Duodenal mucosa (tissue), 2 donors: ENCODE results near the gene VKORC1L1.

Experiments used
- H3K27ac ChIP-seq: one replicate; pipeline ENCODE4 v1.7.0; 2013; ENCODE audit warnings: low read depth, low read length
- H3K27me3 ChIP-seq, 2 donors: one replicate each; pipeline ENCODE4 v1.7.0; 2013; ENCODE audit warnings: low read length in 2 of 2, control low read depth in 1 of 2; ENCODE audit not compliant: insufficient read depth in 2 of 2, control insufficient read depth in 1 of 2
- H3K36me3 ChIP-seq, 2 donors: one replicate each; pipeline ENCODE4 v1.7.0; 2013; ENCODE audit warnings: low read length in 2 of 2, control low read depth in 1 of 2; ENCODE audit not compliant: insufficient read depth in 2 of 2, control insufficient read depth in 1 of 2
- H3K4me1 ChIP-seq, 2 donors: one replicate each; pipeline ENCODE4 v1.7.0; 2013; ENCODE audit warnings: low read length in 2 of 2, control low read depth in 1 of 2; ENCODE audit not compliant: insufficient read depth in 2 of 2, control insufficient read depth in 1 of 2
- H3K4me3 ChIP-seq, 2 donors: one replicate each; pipeline ENCODE4 v1.7.0; 2013; ENCODE audit warnings: low read length in 2 of 2, low read depth in 1 of 2
- H3K9ac ChIP-seq, 2 donors: one replicate each; pipeline ENCODE4 v1.7.0; 2013; ENCODE audit warnings: low read length in 2 of 2, low read depth in 1 of 2
- H3K9me3 ChIP-seq, 2 donors: one replicate each; pipeline ENCODE4 v1.7.0; 2013; ENCODE audit warnings: low read length in 2 of 2, control low read depth in 1 of 2; ENCODE audit not compliant: control insufficient read depth in 1 of 2

VKORC1L1 gene

DNA sequence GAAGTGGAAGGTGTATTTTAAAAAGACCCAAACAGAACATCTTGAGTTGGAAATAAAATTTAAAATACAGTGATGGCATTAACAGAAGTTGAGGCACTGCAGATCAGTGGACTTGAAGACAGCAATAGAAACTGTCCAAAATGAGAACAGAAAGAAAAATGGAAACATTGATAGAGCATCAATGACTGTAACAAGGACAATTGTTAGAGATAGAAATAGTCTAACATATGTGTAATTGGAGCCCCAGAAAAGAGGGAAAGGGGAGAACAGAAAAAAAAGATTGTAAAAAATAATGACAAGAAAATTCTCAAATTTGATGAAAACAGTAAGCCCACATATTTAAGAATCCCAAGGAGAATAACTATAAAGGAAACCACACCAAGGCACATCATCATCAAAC lies 29.4 kb downstream of the VKORC1L1 start:
- no peaks in the 10 kb centered on the region for H3K4me1 ChIP-seq
- H3K4me3 ChIP-seq: no peak overlapping the region
- H3K27me3 ChIP-seq: no peaks in the 10 kb centered on the region
- peaks cover 0 to 7% of the 10 kb centered on the region in 2 donors for H3K9me3 ChIP-seq
- no peak overlapping the region for H3K27ac ChIP-seq
- peaks cover 0 to 5% of the 10 kb centered on the region in 2 donors for H3K36me3 ChIP-seq
- H3K9ac ChIP-seq: no peak overlapping the region

GRCh38 chr7:65907501-65908198 lies 34.8 kb downstream of the VKORC1L1 start:
- Histone ChIP-seq H3K27me3 (no peaks in the 10 kb centered on the region), H3K4me3 (no peak overlapping the region), H3K4me1 (no peaks in the 10 kb centered on the region), H3K36me3 (no peaks in the 10 kb centered on the region), H3K9me3 (no peaks in the 10 kb centered on the region), H3K9ac (no peak overlapping the region), H3K27ac (no peak overlapping the region)

GRCh38 chr7:65910237-65910636 lies 37.4 kb downstream of the VKORC1L1 start:
- H3K27me3 ChIP-seq: no peaks in the 10 kb centered on the region

DNA sequence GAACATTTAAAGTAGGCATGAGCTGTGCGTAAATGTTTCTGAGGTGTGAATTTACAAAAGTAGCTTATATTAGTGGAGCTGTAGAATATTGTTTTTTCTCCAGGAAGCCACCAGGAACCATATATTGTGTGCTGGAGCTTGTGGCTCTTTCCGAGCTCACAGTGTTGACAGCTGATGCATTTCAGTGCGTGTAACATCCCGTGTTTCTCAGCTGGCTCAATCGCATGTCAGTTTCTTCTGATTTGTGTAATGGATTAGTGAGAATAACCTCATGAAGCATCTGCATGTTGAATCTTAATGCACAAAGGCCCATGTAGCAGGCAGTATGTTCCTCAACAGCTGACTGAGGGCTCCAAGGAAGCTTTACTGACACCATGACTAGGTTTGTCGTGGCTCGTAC lies 39.4 kb downstream of the VKORC1L1 start:
- Histone ChIP-seq H3K9ac (no peak overlapping the region), H3K4me3 (no peak overlapping the region), H3K36me3 (no peaks in the 10 kb centered on the region), H3K9me3 (no peaks in the 10 kb centered on the region), H3K27ac (no peak overlapping the region), H3K4me1 (no peaks in the 10 kb centered on the region), H3K27me3 (no peaks in the 10 kb centered on the region)

More at GRCh38 chr7:65910237-65910636, 37.4 kb downstream of the VKORC1L1 start:
- Histone ChIP-seq H3K36me3 (no peaks in the 10 kb centered on the region), H3K9me3 (no peaks in the 10 kb centered on the region), H3K27ac (peak overlapping the region; percentile 10), H3K4me1 (no peaks in the 10 kb centered on the region), H3K4me3 (no peak overlapping the region), H3K9ac (no peak overlapping the region)

DNA sequence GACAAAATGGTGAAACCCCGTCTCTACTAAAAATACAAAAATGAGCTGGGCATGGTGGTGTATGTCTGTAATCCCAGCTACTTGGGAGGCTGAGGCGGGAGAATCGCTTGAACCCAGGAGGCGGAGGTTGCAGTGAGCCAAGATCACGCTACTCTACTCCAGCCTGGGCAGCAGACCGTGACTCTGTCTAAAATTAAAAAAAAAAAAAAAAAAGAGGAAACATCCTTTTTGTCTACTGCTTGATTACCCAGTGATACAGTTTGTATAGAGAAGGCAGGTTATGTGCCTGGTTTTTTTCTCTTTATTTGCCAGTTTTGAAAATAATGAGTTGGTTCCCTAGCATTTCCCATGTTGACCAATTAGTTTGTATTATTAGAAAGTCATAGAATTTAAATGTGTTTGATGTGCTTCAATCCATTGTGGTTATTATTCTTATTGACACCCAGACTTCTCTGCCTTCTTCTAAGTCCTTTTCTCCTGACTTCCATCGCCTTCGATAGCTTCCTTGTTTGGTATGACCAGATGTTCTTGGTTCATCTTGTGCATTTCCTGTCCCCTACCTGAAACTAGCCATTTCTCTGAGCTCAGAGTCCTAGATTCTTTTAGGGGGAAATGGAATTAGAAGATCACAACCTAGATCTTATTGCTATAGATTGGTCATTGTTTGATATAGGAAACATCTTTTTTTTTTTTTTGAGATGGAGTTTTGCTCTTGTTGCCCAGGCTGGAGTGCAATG lies 43.2 kb downstream of the VKORC1L1 start:
- H3K9me3 ChIP-seq: no peaks in the 10 kb centered on the region

DNA sequence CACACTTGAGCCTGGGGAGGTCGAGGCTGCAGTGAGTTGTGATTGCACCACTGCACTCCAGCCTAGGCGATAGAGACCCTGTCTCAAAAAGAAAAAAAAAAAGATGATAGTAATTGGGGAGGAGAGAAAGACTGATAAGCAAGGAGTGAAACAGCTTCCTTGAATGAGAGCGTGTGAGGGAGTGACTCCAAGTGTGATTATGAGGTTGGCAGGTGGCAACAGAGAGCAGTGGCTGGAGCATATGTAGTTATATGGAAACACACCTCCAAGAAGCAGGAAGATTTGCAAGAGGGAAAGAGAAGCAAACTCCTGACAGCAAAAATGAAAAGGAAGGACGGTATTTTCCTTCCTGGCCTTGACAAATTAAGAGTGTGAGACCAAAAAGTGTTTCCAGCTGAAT lies 50.4 kb downstream of the VKORC1L1 start:
- Histone ChIP-seq H3K4me3 (no peak overlapping the region), H3K9ac (no peak overlapping the region), H3K27ac (no peak overlapping the region), H3K27me3 (no peaks in the 10 kb centered on the region), H3K9me3 (no peaks in the 10 kb centered on the region), H3K36me3 (no peaks in the 10 kb centered on the region), H3K4me1 (no peaks in the 10 kb centered on the region)

More for the DNA sequence above, 43.2 kb downstream of the VKORC1L1 start:
- no peaks in the 10 kb centered on the region for H3K4me1 ChIP-seq
- H3K27me3 ChIP-seq: no peaks in the 10 kb centered on the region
- no peak overlapping the region for H3K27ac ChIP-seq
- H3K36me3 ChIP-seq: no peaks in the 10 kb centered on the region
- H3K4me3 ChIP-seq: no peak overlapping the region
- no peak overlapping the region for H3K9ac ChIP-seq

- no peak overlapping the region for H3K27ac ChIP-seq
- H3K9ac ChIP-seq: no peak overlapping the region
- no peak overlapping the region for H3K4me3 ChIP-seq
- no peaks in the 10 kb centered on the region for H3K9me3 ChIP-seq
- no peaks in the 10 kb centered on the region for H3K27me3 ChIP-seq
- H3K36me3 ChIP-seq: no peaks in the 10 kb centered on the region
- H3K4me1 ChIP-seq: no peaks in the 10 kb centered on the region
Observed at GRCh38 chr7:65924193-65924592, 51.3 kb downstream of the VKORC1L1 start.

- Histone ChIP-seq H3K27ac (no peak overlapping the region), H3K4me1 (no peaks in the 10 kb centered on the region), H3K9me3 (no peaks in the 10 kb centered on the region), H3K27me3 (no peaks in the 10 kb centered on the region), H3K9ac (no peak overlapping the region), H3K36me3 (no peaks in the 10 kb centered on the region), H3K4me3 (no peak overlapping the region)
Observed at GRCh38 chr7:65925040-65925439, 52.2 kb downstream of the VKORC1L1 start.

DNA sequence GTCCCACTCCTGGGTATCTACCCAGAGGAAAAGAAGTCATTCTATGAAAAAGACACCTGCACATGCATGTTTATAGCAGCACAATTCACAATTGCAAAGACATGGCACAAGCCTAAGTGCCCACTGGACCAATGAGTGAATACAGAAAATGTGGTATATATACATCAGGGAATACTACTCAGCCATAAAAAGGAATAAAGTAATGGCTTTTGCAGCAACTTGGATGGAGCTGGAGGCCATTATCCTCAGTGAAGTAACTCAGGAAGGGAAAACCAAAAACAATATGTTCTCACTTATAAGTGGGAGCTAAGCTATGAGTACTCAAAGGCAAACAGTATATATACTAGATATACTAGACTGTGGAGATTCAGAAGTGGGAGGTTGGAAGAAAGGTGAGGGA lies 53.7 kb downstream of the VKORC1L1 start:
- Histone ChIP-seq H3K9ac (no peak overlapping the region), H3K4me3 (no peak overlapping the region), H3K36me3 (no peaks in the 10 kb centered on the region), H3K27ac (no peak overlapping the region), H3K27me3 (no peaks in the 10 kb centered on the region), H3K9me3 (no peaks in the 10 kb centered on the region), H3K4me1 (no peaks in the 10 kb centered on the region)

- no peak overlapping the region for H3K9ac ChIP-seq
- H3K27ac ChIP-seq: no peak overlapping the region
- H3K27me3 ChIP-seq: no peaks in the 10 kb centered on the region
- H3K4me3 ChIP-seq: peak overlapping the region in 1 of 2 donors; percentile 32
- H3K9me3 ChIP-seq: no peaks in the 10 kb centered on the region
- H3K36me3 ChIP-seq: no peaks in the 10 kb centered on the region
- no peaks in the 10 kb centered on the region for H3K4me1 ChIP-seq
Observed at GRCh38 chr7:65927489-65928448, 54.9 kb downstream of the VKORC1L1 start.
